ENCODE data around the gene ATXN1.

DNA sequence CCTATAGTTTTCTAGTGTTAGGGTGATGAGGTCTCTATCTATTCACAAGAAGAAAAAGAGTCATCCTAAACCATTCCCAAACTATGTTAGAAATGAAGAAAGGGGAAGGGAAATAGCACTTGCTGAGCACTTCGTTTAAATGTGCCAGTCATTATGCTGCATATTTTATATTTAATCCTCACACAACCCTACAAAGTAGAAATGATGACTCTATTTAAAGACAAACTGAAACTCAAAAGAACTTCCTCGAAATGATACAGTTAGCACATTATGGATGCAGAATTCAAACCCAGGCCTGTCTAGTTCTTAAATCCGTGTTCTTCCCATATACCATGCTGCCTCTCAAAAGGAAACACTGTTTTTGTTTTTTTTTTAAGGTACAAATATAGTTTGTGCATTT lies 348.3 kb downstream of the ATXN1 start:
- TF ChIP-seq, protein P1, sequence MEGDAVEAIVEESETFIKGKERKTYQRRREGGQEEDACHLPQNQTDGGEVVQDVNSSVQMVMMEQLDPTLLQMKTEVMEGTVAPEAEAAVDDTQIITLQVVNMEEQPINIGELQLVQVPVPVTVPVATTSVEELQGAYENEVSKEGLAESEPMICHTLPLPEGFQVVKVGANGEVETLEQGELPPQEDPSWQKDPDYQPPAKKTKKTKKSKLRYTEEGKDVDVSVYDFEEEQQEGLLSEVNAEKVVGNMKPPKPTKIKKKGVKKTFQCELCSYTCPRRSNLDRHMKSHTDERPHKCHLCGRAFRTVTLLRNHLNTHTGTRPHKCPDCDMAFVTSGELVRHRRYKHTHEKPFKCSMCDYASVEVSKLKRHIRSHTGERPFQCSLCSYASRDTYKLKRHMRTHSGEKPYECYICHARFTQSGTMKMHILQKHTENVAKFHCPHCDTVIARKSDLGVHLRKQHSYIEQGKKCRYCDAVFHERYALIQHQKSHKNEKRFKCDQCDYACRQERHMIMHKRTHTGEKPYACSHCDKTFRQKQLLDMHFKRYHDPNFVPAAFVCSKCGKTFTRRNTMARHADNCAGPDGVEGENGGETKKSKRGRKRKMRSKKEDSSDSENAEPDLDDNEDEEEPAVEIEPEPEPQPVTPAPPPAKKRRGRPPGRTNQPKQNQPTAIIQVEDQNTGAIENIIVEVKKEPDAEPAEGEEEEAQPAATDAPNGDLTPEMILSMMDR (IDR thresholded peaks at IDR 0.05; ENCODE audit: insufficient read depth, low read length), result no peak
- TF ChIP-seq, protein P2, sequence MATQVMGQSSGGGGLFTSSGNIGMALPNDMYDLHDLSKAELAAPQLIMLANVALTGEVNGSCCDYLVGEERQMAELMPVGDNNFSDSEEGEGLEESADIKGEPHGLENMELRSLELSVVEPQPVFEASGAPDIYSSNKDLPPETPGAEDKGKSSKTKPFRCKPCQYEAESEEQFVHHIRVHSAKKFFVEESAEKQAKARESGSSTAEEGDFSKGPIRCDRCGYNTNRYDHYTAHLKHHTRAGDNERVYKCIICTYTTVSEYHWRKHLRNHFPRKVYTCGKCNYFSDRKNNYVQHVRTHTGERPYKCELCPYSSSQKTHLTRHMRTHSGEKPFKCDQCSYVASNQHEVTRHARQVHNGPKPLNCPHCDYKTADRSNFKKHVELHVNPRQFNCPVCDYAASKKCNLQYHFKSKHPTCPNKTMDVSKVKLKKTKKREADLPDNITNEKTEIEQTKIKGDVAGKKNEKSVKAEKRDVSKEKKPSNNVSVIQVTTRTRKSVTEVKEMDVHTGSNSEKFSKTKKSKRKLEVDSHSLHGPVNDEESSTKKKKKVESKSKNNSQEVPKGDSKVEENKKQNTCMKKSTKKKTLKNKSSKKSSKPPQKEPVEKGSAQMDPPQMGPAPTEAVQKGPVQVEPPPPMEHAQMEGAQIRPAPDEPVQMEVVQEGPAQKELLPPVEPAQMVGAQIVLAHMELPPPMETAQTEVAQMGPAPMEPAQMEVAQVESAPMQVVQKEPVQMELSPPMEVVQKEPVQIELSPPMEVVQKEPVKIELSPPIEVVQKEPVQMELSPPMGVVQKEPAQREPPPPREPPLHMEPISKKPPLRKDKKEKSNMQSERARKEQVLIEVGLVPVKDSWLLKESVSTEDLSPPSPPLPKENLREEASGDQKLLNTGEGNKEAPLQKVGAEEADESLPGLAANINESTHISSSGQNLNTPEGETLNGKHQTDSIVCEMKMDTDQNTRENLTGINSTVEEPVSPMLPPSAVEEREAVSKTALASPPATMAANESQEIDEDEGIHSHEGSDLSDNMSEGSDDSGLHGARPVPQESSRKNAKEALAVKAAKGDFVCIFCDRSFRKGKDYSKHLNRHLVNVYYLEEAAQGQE (IDR thresholded peaks at IDR 0.05; ENCODE audit: insufficient replicate concordance, low read depth), result no peak

Data from HL-60 (cell line).